GM23338 (cell line): Measurements from ENCODE around the gene AMOTL1. TPM values are rescaled to one million over a fixed set of nuclear protein-coding genes. Genes with fewer than 3 reads are reported as not detected.

Experiments
- ATAC-seq: fragments of 200-7000 bp; cut with Tn5 transposase; 3 replicates; pipeline ENCODE4 v1.9.1; 2020
- DNase-seq: peaks from one replicate; pipeline ENCODE4 v3.0.0-alpha.2; 2015; ENCODE audit warnings: low spot score
- H2AFZ ChIP-seq: fragments of 200-600 bp; sonication (generic); 2 replicates; pipeline ENCODE4 v1.8.0; 2016; ENCODE audit warnings: antibody characterized with exemption, mild to moderate bottlenecking, moderate library complexity
- H3F3A ChIP-seq: fragments of 200-600 bp; sonication (generic); replicated peaks from 2 replicates; pipeline ENCODE4 v1.8.0; 2017; ENCODE audit warnings: antibody characterized with exemption, mixed run types, low read depth
- H3K27ac ChIP-seq: fragments of 200-600 bp; sonication (generic); 2 replicates; pipeline ENCODE4 v1.6.1; 2016; ENCODE audit warnings: low read depth
- H3K27me3 ChIP-seq: fragments of 200-600 bp; sonication (generic); 2 replicates; pipeline ENCODE4 v1.8.0; 2016; ENCODE audit warnings: mild to moderate bottlenecking, mixed run types, moderate library complexity; ENCODE audit not compliant: insufficient read depth
- H3K36me3 ChIP-seq: fragments of 200-600 bp; sonication (generic); 2 replicates; pipeline ENCODE4 v1.8.0; 2016; ENCODE audit warnings: mild to moderate bottlenecking; ENCODE audit not compliant: insufficient read depth
- H3K4me1 ChIP-seq: fragments of 200-600 bp; sonication (generic); 2 replicates; pipeline ENCODE4 v1.8.0; 2016; ENCODE audit warnings: mild to moderate bottlenecking, moderate library complexity; ENCODE audit not compliant: insufficient read depth
- H3K4me2 ChIP-seq: fragments of 200-600 bp; sonication (generic); 2 replicates; pipeline ENCODE4 v1.7.1; 2017; ENCODE audit warnings: mixed run types
- H3K4me3 ChIP-seq: fragments of 200-600 bp; sonication (generic); 2 replicates; pipeline ENCODE4 v1.6.1; 2016; ENCODE audit warnings: mixed run types
- H3K79me2 ChIP-seq: fragments of 200-600 bp; sonication (generic); replicated peaks from 2 replicates; pipeline ENCODE4 v1.8.0; 2017; ENCODE audit warnings: mild to moderate bottlenecking; ENCODE audit not compliant: insufficient read depth
- H3K9me2 ChIP-seq: fragments of 200-600 bp; sonication (generic); 2 replicates; pipeline ENCODE4 v1.8.0; 2017; ENCODE audit not compliant: insufficient read depth
- H4K20me1 ChIP-seq: fragments of 200-600 bp; sonication (generic); replicated peaks from 2 replicates; pipeline ENCODE4 v1.8.0; 2017; ENCODE audit warnings: mild to moderate bottlenecking; ENCODE audit not compliant: insufficient read depth
- H3K27ac Mint-ChIP-seq: 2 replicates; pipeline ENCODE4 v1.8.0; 2020; ENCODE audit warnings: inconsistent platforms, mild to moderate bottlenecking, moderate library complexity, mixed read lengths
- H3K27me3 Mint-ChIP-seq: 3 replicates; pipeline ENCODE4 v1.8.0; 2022; ENCODE audit warnings: low read depth, mild to moderate bottlenecking, moderate library complexity, mixed read lengths, inconsistent platforms; ENCODE audit not compliant: insufficient read depth, poor library complexity
- H3K36me3 Mint-ChIP-seq: 3 replicates; pipeline ENCODE4 v1.8.0; 2021; ENCODE audit warnings: low read depth, mild to moderate bottlenecking, inconsistent platforms, moderate library complexity, mixed read lengths
- H3K4me1 Mint-ChIP-seq: 3 replicates; pipeline ENCODE4 v1.8.0; 2020; ENCODE audit warnings: mild to moderate bottlenecking, inconsistent platforms, mixed read lengths
- H3K4me3 Mint-ChIP-seq: 3 replicates; pipeline ENCODE4 v1.8.0; 2021; ENCODE audit warnings: moderate library complexity, mild to moderate bottlenecking, inconsistent platforms, mixed read lengths
- H3K9me3 Mint-ChIP-seq: 3 replicates; pipeline ENCODE4 v1.8.0; 2020; ENCODE audit warnings: moderate library complexity, mild to moderate bottlenecking, inconsistent platforms, mixed read lengths
- CREB1 ChIP-seq: fragments of 250-450 bp; sonication (Bioruptor Pico); IDR thresholded peaks from 2 replicates; pipeline ENCODE4 v1.5.0; 2020; ENCODE audit warnings: low read depth, mild to moderate bottlenecking, moderate library complexity
- CTCF ChIP-seq, 2 experiments: fragments of 200-600 bp in 1 of 2; sonication (generic) in 1 of 2; conservative IDR thresholded peaks; 2 replicates each; pipeline versions ENCODE4 v1.5.1 to v1.6.1; 2016 to 2017; ENCODE audit warnings: antibody characterized with exemption in 2 of 2, low read depth in 2 of 2, mild to moderate bottlenecking in 2 of 2, moderate library complexity in 1 of 2
- ETS1 ChIP-seq: IDR thresholded peaks from 2 replicates; pipeline ENCODE4 v1.6.1; 2016; ENCODE audit warnings: antibody characterized with exemption
- EZH2phosphoT487 ChIP-seq: fragments of 200-600 bp; sonication (generic); IDR thresholded peaks from one replicate; pipeline ENCODE4 v1.8.1; 2018; ENCODE audit warnings: antibody characterized with exemption; ENCODE audit not compliant: unreplicated experiment
- JUNB ChIP-seq: IDR thresholded peaks from one replicate; pipeline ENCODE4 v1.6.1; 2016; ENCODE audit warnings: antibody characterized with exemption; ENCODE audit not compliant: unreplicated experiment
- NANOG ChIP-seq: IDR thresholded peaks from 2 replicates; pipeline ENCODE4 v1.6.1; 2016; ENCODE audit warnings: antibody characterized with exemption, borderline replicate concordance
- POLR2AphosphoS5 ChIP-seq: IDR thresholded peaks from 2 replicates; pipeline ENCODE4 v1.6.1; 2016; ENCODE audit warnings: antibody characterized with exemption, low read depth
- ZNF114 ChIP-seq: fragments of 250-450 bp; sonication (Bioruptor Pico); IDR thresholded peaks from 2 replicates; pipeline ENCODE4 v1.5.0; 2020; ENCODE audit warnings: mild to moderate bottlenecking, moderate library complexity
- ZNF462 ChIP-seq: fragments of 250-450 bp; sonication (Bioruptor Pico); IDR thresholded peaks from 2 replicates; pipeline ENCODE4 v1.5.0; 2020; ENCODE audit warnings: mild to moderate bottlenecking, moderate library complexity
- polyA plus RNA-seq: library from polyadenylated mRNA; unstranded; fragments of >200 nt; fragmentation: Nextera tagmentation; extraction: Ambion mirVana; gene quantifications from 2 replicates; pipeline ENCODE4 v1.2.1, GENCODE V29; 2016
- total RNA-seq: library from RNA; depleted of rRNA; stranded (reverse); fragments of >200 nt; shearing (Covaris generic); gene quantifications from 2 replicates; pipeline ENCODE4 v1.2.3, GENCODE V29; 2014

Gene AMOTL1
- total and polyA plus RNA-seq, 2 experiments from 2014 or later = 4.3 to 18.7 TPM

- no peak for TF ChIP-seq ZNF462 (CRISPR knock-in tag)
- TF ChIP-seq JUNB = no peak
- TF ChIP-seq NANOG = no peak
- TF ChIP-seq CTCF (conservative IDR thresholded peaks at IDR 0.05; ENCODE audit: low read depth in 2 of 2) = no peak
- TF ChIP-seq CREB1 = no peak
These were observed 58.3 kb downstream of the AMOTL1 start (continued) for GRCh38 chr11:94826415-94826814.

- ATAC-seq = no peak
- 0 out of 2 replicates have a peak, but pooled peaks cover 6% of the 10 kb centered on the region for H4K20me1 ChIP-seq
- no peaks in the 10 kb centered on the region for H3K27me3 ChIP-seq
- Mint-ChIP-seq H3K4me3 (no peak overlapping the region), H3K27ac (no peak overlapping the region), H3K36me3 (peaks cover 77% of the 10 kb centered on the region), H3K4me1 (peaks cover 5% of the 10 kb centered on the region; the same call in 2 of the 3 replicates), H3K9me3 (no peaks in the 10 kb centered on the region), H3K27me3 (no peaks in the 10 kb centered on the region)
- no peaks in the 10 kb centered on the region for H3K4me1 ChIP-seq
- H3K9me2 ChIP-seq = no peaks in the 10 kb centered on the region
- H3K36me3 ChIP-seq = 0 out of 2 replicates have a peak, but pooled peaks cover 5% of the 10 kb centered on the region
- H3K79me2 ChIP-seq = no peaks in the 10 kb centered on the region; the same call in 1 of the 2 replicates
- H3F3A ChIP-seq = no peaks in the 10 kb centered on the region
- no peak for DNase-seq
- no peak overlapping the region for H3K4me2 ChIP-seq
- no peak overlapping the region for H2AFZ ChIP-seq
- H3K4me3 ChIP-seq = no peak overlapping the region
- no peak overlapping the region for H3K27ac ChIP-seq
- TF ChIP-seq NANOG (no peak), POLR2AphosphoS5 (no peak), EZH2phosphoT487 (no peak), ZNF114 (CRISPR knock-in tag) (no peak), JUNB (no peak), ETS1 (no peak), CREB1 (no peak)
These were observed 59.9 kb downstream of the AMOTL1 start for GRCh38 chr11:94828088-94828487.
